C4-2B (cell line): ENCODE results near the gene SRMS.

Source experiments
- H3K27ac ChIP-seq: fragments of 450-650 bp; 2 replicates; pipeline ENCODE4 v1.5.1; 2017
- ZFX ChIP-seq: fragments of 450-650 bp; IDR thresholded peaks from 2 replicates; pipeline ENCODE4 v1.6.1; 2017
- TF ChIP-seq, protein P1 (sequence below): fragments of 450-650 bp; conservative IDR thresholded peaks from 2 replicates; pipeline ENCODE4 v1.5.1; 2017; ENCODE audit warnings: mild to moderate bottlenecking

SRMS gene

GRCh38 chr20:63500902-63501817, 46.4 kb downstream of the SRMS start:
- no peak overlapping the region for H3K27ac ChIP-seq

GRCh38 chr20:63500151-63500901, 47.2 kb downstream of the SRMS start:
- no peak overlapping the region for H3K27ac ChIP-seq
- TF ChIP-seq, protein P1, sequence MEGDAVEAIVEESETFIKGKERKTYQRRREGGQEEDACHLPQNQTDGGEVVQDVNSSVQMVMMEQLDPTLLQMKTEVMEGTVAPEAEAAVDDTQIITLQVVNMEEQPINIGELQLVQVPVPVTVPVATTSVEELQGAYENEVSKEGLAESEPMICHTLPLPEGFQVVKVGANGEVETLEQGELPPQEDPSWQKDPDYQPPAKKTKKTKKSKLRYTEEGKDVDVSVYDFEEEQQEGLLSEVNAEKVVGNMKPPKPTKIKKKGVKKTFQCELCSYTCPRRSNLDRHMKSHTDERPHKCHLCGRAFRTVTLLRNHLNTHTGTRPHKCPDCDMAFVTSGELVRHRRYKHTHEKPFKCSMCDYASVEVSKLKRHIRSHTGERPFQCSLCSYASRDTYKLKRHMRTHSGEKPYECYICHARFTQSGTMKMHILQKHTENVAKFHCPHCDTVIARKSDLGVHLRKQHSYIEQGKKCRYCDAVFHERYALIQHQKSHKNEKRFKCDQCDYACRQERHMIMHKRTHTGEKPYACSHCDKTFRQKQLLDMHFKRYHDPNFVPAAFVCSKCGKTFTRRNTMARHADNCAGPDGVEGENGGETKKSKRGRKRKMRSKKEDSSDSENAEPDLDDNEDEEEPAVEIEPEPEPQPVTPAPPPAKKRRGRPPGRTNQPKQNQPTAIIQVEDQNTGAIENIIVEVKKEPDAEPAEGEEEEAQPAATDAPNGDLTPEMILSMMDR = no peak
- TF ChIP-seq ZFX = no peak

More at GRCh38 chr20:63500902-63501817, 46.4 kb downstream of the SRMS start:
- TF ChIP-seq, protein P1 = no peak
- TF ChIP-seq ZFX = no peak

DNA sequence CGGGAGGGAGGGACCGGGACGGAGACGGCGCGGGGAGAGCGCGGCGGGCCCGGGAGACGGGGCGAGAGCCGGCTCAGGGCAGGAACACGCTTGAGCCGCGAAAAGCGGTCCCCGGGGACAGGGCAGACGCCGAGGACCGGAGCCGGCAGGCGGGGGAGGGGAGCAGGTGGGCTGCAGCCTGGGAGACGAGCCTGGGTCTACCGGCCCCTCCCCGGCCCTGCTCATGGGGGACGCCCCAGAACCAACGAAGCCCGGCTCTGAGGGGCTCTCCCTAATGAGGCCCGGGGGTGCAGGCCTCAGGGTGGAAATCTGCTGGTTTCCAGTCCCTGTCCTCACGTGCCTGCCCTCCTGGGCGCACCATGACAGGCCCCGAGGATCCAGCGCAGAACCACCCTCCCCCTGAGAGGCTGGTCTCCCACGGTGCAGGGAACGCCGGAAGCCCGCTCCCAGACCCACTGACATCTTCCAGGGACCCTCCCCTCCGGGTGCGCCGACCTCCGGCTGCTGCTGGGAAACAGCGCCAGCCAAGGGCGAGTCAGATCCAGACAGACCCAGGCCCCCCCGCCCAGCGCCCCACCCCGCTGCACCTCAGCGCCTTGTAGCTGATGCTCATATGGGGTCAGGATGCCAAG, 48.1 kb downstream of the SRMS start:
- TF ChIP-seq, protein P1 = no peak
- no peak for TF ChIP-seq ZFX
- peak overlapping the region; percentile 90 for H3K27ac ChIP-seq

- peak within 1 kb of the TSS; percentile 90 for H3K27ac ChIP-seq
- no peak for TF ChIP-seq ZFX
- TF ChIP-seq, protein P1 = no peak; the same call in 1 of the 2 replicates
These were observed 48.6 kb downstream of the SRMS start, which contains the start of gene EEF1A2 for GRCh38 chr20:63498960-63499337. TSS of gene EEF1A2 (minus strand) at chr20:63499083. CDS start at chr20:63497763, 1,320 bp downstream.

DNA sequence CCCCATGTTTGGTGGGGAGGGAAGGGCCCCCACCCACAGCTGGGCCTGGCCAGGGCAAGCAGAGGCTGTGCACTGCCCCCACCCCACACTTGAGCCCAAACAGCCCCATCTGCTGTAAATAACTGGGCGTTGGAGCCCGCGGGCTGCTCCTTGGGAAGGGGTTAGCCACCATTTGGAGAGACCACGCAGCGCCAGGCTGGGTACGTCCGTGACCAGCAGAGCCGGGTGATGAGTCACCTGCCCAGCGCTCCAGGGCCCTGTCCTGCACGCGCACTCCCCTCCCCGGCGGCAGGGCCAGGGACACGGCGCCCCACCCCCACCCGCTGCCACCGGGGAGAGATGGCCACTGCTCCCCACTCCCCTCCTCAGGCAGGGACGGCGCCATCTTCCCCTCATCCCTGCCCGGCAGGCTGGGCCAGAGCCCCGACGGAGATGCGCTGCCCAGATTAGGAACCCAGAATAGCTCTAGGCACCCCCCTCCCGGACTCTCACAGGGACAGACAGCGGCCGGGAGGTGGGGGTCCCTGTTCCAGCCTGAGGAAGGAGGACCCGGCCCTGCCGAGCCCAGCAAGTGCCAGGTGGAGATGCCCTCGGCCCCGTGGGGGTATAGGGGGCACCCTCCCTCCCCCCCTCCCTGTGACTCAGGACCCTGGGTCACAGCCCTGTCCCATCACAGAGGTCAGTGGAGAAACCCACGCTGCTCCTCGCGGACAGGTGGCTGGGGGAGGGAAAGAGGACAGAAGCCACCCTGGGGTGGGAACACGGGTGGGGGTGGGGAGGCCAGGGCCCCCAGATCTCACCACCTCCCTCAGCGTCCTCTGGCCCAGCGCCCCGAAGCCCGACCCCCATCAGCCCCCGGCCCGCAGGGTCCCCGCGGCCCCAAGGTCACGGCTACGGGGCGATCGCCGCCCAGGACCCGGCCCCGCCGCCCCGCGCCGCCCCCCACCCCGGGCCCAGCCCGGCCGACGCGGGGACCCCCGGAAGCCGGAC, 49.3 kb downstream of the SRMS start:
- H3K27ac ChIP-seq = peak overlapping the region; percentile 90
- TF ChIP-seq ZFX = peak; percentile 5; the same call in 1 of the 2 replicates
- TF ChIP-seq, protein P1 = no peak

GRCh38 chr20:63497138-63497945, 50.2 kb downstream of the SRMS start:
- peak overlapping the region; percentile 90 for H3K27ac ChIP-seq

More at GRCh38 chr20:63497138-63497945, 50.2 kb downstream of the SRMS start:
- TF ChIP-seq, protein P1 = no peak
- TF ChIP-seq ZFX = no peak
